GM18502 (cell line): Measurements from ENCODE around the gene PDLIM5.
"Not testable (repeated sequence)": the region's sequence is repeated elsewhere in the genome, so short reads cannot be mapped to it uniquely, and the experiment has no call there.

Experiments used
- ATAC-seq: cut with Tn5 transposase; IDR thresholded peaks from one replicate; pipeline ENCODE4 v1.9.1; 2021; ENCODE audit warnings: mild to moderate bottlenecking; ENCODE audit not compliant: unreplicated experiment, poor library complexity

PDLIM5 gene

DNA sequence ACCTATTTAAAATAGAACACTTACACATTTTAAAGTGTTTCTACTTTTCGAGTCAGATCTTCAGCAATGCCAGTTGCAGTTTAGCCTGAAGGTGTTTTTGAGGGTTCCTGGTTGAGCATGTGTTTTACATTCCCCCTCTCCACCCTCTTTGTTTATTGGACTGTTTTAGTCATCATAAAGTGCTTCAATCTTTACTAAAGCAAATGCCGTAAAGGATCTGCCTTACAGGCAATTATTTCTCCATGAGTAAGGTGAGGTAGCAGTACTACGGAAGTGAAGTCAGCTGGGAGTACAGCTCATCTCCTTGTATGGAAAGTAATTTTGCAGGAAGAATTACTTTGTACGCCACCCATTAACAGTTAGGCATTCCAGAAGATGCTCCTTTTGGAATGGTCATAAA is 36.9 kb downstream of the PDLIM5 start:
- ATAC-seq, result no peak

DNA sequence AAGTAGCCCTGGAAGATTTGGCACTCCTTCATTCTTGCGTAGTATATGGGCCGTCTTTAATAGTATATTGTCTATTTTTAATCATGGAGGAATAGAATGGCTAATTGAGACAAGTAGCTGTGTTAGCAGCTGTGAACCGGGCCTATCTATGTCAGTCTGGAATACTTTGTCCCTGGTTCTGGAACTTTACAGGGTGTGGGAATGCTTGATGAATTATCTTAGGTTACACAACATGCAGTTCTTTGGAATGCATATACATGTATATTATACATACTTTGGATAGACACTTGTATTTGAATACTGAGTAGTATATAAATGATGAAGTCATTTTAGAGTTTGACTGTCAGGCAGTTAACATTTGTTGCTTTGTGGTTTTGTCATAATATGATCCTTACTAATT is 37.4 kb downstream of the PDLIM5 start:
- no peak for ATAC-seq

DNA sequence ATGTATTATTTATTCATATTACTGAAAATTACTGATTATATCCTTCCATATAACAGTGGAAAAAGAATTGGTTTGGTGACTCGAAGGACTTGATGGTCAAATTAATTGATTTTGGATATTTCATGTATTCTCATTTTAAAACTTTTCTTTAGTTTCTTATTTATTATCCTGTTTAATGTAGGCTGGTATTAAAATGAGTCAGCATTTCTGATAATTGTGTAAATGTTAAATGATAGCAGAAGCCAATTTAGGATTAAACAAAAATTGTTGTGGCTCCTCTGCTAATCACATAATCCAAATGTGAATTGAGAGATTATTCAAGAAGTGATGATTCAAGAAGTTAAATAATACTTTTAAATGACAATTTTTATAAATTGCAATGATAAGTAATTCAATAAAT is 38.7 kb downstream of the PDLIM5 start:
- ATAC-seq, result no peak

DNA sequence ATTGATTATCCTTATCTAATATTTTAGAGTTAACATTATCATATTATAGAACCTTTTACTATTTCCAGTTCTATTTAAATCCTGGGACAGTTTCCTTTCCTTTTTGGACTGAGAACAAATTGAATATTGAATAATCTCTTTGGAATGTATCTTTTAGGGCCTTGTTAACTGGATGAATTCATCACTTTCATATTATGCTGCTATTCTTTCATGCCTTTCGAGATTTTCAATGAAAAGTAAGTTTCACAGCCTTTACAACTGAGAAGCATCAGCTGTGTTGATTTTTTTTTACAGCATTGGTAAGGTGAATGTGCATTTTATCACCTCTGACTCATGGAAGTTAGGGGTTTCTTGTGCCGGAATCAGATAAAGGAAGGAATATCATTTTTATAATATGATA is 39.6 kb downstream of the PDLIM5 start:
- ATAC-seq, result no peak

DNA sequence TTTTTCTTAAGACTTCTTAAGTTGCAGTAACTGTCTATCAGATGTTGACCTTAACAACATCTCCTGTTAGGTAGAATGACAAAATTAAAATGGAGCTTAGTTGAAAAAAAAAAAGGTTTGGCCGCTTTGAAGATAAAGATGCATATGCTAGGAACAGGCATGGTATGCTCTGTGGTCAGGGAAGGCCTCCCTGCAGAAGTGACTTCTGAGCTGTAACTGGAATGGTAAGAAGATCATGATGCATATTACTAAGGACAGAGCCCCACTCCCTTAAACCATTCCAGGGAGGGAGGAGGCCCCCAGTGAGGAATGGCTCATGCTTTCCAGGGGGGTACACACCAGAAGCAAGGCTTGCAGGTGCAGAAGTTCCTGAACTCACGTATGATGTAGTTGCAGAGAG is 43.7 kb downstream of the PDLIM5 start:
- no peak for ATAC-seq

DNA sequence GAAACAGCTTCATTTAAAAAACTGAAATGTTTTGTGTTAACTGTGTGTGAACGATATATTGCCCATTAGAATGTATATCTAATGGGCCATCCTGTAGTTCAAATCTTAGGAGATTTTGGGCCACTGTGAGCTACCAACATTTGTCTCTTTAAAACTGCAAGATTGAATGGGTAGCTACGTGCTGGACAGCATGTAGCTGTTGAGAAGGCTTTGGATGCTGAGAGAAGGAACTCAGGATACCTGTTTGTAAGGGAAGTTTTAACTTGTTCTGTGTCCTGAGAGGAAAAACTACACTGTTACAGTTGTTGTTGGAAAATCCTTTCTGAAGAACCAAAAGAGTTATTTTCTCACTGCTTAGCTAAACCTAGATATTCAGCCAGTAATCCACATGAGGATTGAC is 45.9 kb downstream of the PDLIM5 start:
- no peak for ATAC-seq

DNA sequence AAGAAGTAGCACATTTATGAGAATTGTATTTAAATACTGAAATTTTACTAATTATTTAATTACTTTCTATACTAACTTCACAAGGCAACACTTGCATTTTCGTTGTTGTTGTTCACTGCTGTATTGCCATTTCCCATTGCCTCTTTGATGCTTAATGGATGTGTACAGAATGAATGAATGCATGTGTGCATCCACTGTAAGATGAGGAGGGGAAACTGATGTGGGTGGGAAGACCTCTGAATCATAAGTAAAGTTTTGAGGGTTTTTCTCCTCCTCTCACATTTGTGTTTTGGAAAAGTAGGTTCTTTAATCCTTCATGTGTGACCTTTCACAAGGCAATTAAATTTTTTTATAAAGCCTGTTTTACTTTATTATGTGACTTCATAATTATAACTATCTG is 46.8 kb downstream of the PDLIM5 start:
- no peak for ATAC-seq

DNA sequence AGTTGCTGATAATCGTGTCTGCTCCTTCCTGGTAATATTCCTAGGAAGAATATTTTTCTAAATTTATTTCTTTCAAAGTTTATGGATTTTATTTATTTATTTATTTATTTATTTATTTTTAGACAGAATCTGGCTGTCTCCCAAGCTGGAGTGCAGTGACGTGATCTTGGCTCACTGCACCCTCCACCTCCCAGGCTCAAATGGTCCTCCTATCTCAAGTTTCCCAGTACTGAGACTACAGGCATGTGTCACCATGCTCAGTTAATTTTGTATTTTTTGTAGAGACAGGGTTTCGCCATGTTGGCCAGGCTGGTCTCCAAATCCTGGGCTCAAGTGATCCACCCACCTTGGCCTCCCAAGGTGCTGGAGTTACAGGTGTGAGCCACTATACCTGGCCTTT is 48.9 kb downstream of the PDLIM5 start:
- no peak for ATAC-seq

DNA sequence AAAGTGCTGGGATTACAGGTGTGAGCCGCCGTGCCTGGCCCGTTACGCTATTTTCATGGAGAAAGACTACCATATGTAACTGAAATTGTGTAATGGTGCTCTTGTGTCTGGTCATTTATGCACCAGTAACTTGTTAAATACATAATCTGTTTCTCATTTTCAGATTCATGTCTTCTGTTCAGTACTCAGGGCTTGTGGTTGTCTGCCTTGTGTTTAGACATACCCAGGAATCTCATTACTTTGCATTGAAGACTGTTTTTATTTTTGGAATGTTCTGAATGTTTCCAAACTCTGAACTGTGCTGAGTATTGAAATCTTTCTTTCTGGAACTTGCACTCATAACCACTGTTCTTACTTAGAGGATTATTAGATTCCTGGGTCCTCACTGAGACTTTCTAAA is 52.8 kb downstream of the PDLIM5 start:
- no peak for ATAC-seq

DNA sequence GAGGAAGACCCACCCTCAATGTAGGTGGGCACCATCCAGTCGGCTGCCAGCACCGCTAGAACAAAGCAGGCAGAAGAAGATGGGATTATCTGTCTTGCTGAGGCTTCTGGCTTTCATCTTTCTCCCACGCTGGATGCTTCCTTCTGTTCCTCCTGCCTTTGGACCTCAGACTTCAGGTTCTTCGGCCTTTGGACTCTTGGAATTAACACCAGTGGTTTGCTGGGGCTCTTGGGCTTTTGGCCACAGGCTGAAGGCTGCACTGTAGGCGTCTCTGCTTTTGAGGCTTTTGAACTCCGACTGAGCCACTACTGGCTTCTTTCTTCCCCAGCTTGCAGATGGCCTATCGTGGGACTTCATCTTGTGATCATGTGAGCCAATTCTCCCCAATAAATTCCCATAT is 55.1 kb downstream of the PDLIM5 start:
- no peak for ATAC-seq

DNA sequence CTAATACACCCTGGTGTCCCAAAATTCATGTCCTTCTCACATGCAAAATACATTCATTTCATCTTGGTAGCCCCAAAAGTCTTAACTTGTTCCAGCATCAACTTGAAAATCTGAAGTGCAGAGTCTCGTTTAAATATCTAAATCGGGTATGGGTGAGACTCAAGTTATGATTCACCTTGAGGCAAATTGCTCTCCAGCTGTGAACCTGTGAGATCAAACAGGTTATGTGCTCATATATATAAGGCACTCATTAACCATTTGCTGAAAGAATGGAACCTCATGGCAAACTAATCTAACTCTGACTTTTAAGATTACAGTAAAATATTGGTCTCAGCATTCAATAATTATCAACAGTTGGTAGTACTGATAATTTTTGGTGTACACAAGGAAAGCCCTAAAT is 55.5 kb downstream of the PDLIM5 start:
- no peak for ATAC-seq

DNA sequence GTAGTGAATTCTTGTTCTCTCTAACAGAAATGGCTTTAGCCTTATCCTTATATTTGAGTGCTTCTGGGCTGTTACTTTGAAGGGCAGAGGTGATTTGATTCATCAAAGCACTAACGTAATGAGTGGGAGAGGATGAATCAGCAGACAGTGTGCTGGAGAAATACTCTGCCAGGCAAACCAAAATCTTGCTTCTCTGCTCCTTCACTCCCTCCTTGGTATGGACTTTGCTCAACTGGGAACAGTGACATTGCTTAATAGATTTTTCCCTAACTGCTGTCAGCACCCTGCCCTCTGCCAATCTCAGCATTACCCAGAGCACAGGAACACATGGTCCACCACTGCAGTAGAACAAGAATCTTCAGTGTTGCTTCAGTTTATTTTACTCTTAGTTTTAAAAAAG is 56.0 kb downstream of the PDLIM5 start:
- no peak for ATAC-seq

DNA sequence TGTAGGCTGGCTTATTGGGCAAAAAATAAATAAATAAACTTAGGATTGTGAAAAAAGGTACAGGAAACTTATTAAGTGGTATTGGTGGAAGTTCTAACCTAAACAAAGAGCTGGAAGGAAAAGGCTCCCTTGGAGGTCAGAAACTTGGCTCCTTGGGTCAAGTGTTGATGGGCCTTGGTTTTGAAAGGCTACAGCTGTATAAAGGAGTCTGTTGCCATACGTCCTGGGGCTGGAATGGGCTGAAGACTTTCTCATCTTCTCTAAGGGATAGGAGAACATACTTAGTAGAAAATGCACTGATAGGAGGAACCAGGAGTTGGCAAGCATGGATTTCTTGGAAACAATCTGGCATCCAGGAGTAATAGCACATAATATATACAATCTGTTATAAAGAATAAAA is 56.6 kb downstream of the PDLIM5 start:
- ATAC-seq, result no peak

DNA sequence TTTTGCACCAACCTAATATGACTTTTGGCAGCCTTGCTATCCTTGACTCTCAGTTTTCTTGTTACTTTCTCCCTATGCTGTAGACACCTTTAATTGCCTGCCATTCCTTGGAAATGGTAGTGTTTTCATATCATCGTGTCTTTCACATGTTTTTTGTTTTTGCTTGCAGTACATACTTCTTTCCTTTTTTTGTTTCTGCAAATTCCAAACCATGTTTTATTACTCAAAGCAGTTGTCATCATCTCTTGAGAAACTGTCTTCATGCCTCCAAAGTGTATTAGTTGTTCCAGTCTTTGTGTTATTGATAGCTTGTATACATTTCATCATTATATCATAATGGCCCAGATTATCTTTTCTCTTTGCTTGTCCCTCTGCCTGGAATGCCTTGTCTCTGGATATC is 57.1 kb downstream of the PDLIM5 start:
- ATAC-seq, result no peak

DNA sequence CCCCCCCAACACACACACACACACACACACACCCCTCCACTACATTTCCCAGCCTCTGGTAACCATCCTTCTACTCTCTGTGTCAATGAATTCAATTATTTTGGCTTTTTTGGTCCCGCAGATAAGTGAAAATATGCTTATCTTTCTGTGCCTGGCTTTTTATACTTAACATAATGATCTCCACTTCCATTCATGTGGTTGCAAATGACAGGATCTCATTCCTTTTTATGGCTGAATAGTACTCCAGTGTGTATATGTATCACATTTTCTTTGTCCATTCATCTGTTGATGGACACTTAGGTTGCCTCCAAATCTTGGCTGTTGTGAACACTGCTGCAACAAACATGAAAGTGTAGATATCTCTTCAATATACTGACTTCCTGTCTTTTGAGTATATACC is 59.8 kb downstream of the PDLIM5 start:
- no peak for ATAC-seq

DNA sequence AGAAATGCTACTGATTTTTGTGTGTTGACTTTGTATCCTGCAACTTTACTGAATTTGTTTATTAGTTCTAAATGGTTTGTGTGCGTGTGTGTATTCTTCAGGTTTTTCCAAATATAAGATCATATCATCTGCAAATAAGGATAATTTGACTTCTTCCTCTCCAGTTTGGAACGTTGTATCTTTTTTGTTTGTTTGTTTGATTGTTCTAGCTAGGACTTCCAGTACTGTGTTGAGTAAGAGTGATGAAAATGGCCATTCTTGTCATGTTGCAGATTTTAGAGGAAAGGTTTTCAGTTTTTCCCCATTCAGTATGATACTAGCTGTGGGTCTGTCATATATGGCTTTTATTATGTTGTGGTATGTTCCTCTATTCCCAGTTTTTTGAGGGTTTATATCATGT is 61.8 kb downstream of the PDLIM5 start:
- not testable (repeated sequence) for ATAC-seq

DNA sequence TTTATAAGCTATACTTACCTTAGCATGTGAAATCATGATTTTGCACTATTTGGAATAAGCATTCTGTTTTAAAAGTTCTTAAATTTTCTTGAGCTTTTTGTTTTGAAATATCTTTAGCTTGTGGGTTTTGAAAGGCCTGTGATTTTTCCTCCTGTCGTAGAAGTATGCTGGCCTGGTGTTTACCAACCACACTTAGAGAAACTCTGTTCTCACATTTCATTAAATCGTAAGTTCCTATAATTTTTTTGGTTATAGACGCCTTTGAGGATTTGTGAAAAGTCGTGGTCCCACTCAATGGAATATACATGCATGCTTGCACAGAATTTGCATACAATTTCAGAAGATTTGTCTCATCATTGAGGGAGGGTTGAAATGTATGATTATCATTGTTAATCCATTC is 63.6 kb downstream of the PDLIM5 start:
- no peak for ATAC-seq

DNA sequence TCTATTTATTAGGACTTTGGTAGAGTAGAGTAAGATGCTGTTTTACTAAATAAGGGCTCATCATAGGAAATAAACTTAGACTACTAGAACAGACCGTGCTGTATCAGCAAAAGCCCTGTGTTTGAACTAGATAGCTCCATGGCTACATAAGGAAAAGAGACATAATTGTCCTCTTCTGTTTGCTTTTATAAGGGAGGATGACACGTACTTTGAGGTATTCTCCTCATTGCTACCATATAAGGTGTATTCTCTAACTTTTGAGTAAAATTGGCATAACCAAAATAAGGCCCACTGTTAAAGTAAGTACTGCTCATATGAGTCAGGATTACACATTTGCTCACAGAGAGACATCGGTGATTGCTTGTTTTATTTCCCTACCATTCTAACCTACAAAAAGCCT is 64.3 kb downstream of the PDLIM5 start:
- no peak for ATAC-seq

DNA sequence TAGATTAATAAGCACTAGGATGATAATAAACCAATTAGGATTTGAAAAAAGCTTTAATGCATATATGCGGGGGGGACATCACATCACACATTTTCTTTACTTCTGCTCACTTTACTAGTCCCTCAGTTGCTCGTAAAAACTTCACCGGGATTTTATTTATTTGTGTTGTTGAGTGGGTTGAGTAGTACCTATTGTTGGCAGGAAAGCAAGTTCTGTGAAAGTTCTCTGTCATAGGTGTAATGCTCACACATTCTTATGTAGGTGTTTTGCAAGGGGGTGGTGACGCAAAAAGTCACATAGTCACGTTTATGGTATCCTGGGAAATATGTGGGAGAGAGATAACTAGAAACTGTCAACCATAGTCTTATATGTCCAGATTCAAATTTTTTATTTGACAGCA is 65.3 kb downstream of the PDLIM5 start:
- ATAC-seq, result no peak

DNA sequence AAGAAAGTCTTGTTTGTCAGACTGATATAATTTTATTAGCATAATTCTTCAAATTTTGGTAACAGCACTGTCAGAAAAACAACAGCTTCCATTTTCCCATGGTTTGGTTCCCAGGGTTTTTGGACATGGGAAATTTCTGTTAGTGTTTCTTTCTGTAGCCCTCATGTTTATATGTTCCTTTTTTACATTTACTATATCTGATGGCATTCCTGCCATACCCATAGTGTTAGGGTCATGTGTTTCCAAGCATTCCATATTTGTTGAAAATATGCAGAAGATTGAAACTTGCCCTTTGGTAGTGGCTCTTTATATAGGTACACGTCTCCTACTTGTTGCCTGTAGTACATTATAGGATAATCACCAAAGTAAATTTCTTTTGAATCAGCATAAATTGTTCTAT is 65.8 kb downstream of the PDLIM5 start:
- ATAC-seq, result no peak

DNA sequence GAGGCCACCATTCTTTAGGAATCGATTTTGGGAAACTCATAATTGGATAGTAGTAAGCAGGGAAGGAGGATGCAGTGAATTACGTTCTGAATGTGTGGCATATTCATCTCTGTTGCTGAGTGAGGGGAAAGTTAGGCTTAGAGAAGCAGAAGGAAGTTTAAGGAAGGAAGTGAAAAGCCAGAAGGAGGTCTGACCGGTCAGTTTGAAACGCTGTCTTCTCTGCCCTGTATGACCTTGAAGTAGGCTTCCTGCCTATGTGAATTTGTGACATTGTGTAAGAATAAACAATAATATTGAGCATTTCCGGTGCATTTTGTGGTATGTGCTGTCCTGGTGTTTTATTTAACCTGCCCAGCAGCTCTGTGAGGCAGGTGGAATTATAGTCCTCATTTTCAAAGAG is 67.3 kb downstream of the PDLIM5 start:
- no peak for ATAC-seq

DNA sequence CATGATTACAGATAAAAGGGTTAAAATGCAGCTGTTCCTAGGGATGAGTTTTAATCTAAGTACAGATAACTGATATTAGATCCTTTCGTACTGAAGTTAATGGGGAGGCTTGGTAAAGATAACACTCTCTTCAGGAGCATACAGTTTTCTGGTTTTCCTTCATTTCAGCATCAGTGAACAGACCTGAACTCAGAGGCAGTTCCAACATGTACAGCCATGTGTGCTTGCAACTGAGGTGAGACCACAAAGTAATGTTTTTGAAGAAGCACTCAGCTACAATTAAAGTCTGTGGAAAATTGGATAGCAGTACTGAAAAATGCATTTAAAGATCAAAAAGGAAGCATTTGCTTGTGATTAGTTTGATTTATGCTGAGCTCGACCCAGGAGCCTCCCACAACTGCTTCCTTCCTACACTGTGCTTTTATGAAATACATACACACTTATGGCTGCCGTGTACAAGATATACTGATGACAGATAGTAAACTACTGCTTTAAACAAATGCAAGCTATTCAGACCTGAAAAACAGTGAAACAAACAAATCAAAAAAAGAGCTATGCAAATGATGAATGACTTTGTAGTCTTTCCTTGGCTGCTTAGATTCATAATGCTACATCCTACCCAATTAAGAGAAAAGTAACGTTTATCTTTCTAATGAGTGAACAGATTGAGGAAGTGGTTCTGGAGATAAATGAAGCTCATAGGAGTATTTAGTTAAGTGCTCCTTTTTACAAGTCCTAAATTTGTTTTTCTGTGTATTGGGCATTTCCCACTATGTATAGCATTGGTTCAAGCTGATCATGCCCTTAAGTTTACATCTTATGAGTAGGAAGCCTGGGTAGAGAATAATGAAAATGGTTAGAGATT is 68.4 kb downstream of the PDLIM5 start:
- ATAC-seq, result peak; percentile 41
